Parathyroid adenoma (tissue), 2 donors: ENCODE measurements around the gene TTLL10.

Experiments used
- H2AFZ ChIP-seq: fragments of 300-600 bp; sonication (generic); one replicate; pipeline ENCODE4 v1.7.0; 2017; ENCODE audit warnings: antibody characterized with exemption, mild to moderate bottlenecking
- H3K27ac ChIP-seq: fragments of 300-600 bp; sonication (generic); one replicate; pipeline ENCODE4 v1.7.0; 2017
- H3K27me3 ChIP-seq: fragments of 300-600 bp; sonication (generic); one replicate; pipeline ENCODE4 v1.7.0; 2017; ENCODE audit warnings: low read length; ENCODE audit not compliant: control insufficient read depth, insufficient read depth
- H3K36me3 ChIP-seq: fragments of 300-600 bp; sonication (generic); one replicate; pipeline ENCODE4 v1.7.0; 2017; ENCODE audit warnings: low read length; ENCODE audit not compliant: control insufficient read depth, insufficient read depth
- H3K4me1 ChIP-seq: fragments of 300-600 bp; sonication (generic); one replicate; pipeline ENCODE4 v1.7.0; 2017; ENCODE audit warnings: control low read depth
- H3K4me2 ChIP-seq: fragments of 300-600 bp; sonication (generic); one replicate; pipeline ENCODE4 v1.7.0; 2017; ENCODE audit warnings: low read length
- H3K4me3 ChIP-seq: fragments of 300-600 bp; sonication (generic); one replicate; pipeline ENCODE4 v1.7.0; 2017; ENCODE audit warnings: low read depth, low read length
- H3K79me2 ChIP-seq: fragments of 300-600 bp; sonication (generic); one replicate; pipeline ENCODE4 v1.7.0; 2017; ENCODE audit warnings: control low read depth
- H3K9ac ChIP-seq: fragments of 300-600 bp; sonication (generic); one replicate; pipeline ENCODE4 v1.7.0; 2017; ENCODE audit warnings: mild to moderate bottlenecking
- H3K9me3 ChIP-seq: fragments of 300-600 bp; sonication (generic); one replicate; pipeline ENCODE4 v1.7.0; 2017; ENCODE audit warnings: low read length; ENCODE audit not compliant: control insufficient read depth
- CTCF ChIP-seq: fragments of 300-600 bp; sonication (generic); IDR thresholded peaks from one replicate; pipeline ENCODE4 v1.7.0; 2017; ENCODE audit warnings: antibody characterized with exemption, mild to moderate bottlenecking
- donor health status: primary hyperparathyroidism.

Gene TTLL10

GRCh38 chr1:1136547-1137230 lies 37.0 kb upstream of the TTLL10 start:
- Histone ChIP-seq H2AFZ (no peak overlapping the region), H3K27ac (no peak overlapping the region), H3K79me2 (no peaks in the 10 kb centered on the region), H3K9ac (no peak overlapping the region), H3K27me3 (no peaks in the 10 kb centered on the region), H3K9me3 (no peaks in the 10 kb centered on the region), H3K36me3 (no peaks in the 10 kb centered on the region), H3K4me1 (no peaks in the 10 kb centered on the region), H3K4me3 (no peak overlapping the region), H3K4me2 (no peak overlapping the region)
- no peak for TF ChIP-seq CTCF

- Histone ChIP-seq H3K4me2 (no peak overlapping the region), H3K9ac (no peak overlapping the region), H3K4me3 (no peak overlapping the region), H3K27me3 (no peaks in the 10 kb centered on the region), H3K27ac (no peak overlapping the region), H3K36me3 (no peaks in the 10 kb centered on the region), H3K9me3 (no peaks in the 10 kb centered on the region), H2AFZ (no peak overlapping the region), H3K79me2 (no peaks in the 10 kb centered on the region), H3K4me1 (no peaks in the 10 kb centered on the region)
- TF ChIP-seq CTCF, result no peak
These were observed 36.2 kb upstream of the TTLL10 start for GRCh38 chr1:1137256-1138045.

GRCh38 chr1:1140673-1141072 lies 33.0 kb upstream of the TTLL10 start:
- no peaks in the 10 kb centered on the region for H3K4me1 ChIP-seq
- H3K27ac ChIP-seq, result no peak overlapping the region
- TF ChIP-seq CTCF, result no peak
- H3K4me3 ChIP-seq, result no peak overlapping the region
- no peaks in the 10 kb centered on the region for H3K9me3 ChIP-seq
- no peak overlapping the region for H2AFZ ChIP-seq
- no peak overlapping the region for H3K4me2 ChIP-seq
- H3K79me2 ChIP-seq, result no peaks in the 10 kb centered on the region
- H3K27me3 ChIP-seq, result no peaks in the 10 kb centered on the region
- no peak overlapping the region for H3K9ac ChIP-seq
- H3K36me3 ChIP-seq, result no peaks in the 10 kb centered on the region

GRCh38 chr1:1141244-1141910 lies 32.3 kb upstream of the TTLL10 start:
- Histone ChIP-seq H3K79me2 (no peaks in the 10 kb centered on the region), H3K4me2 (no peak overlapping the region), H3K36me3 (no peaks in the 10 kb centered on the region), H2AFZ (no peak overlapping the region), H3K9me3 (no peaks in the 10 kb centered on the region), H3K27me3 (no peaks in the 10 kb centered on the region), H3K4me1 (no peaks in the 10 kb centered on the region), H3K9ac (no peak overlapping the region), H3K4me3 (no peak overlapping the region), H3K27ac (no peak overlapping the region)
- no peak for TF ChIP-seq CTCF
